Embryonic facial prominence (tissue), 1 donor: ENCODE measurements around the gene KRT13.

Experiments used
- DNase-seq: peaks from one replicate; pipeline ENCODE4 v3.0.0-alpha.2; 2016; ENCODE audit errors: extremely low spot score

Gene KRT13

DNA sequence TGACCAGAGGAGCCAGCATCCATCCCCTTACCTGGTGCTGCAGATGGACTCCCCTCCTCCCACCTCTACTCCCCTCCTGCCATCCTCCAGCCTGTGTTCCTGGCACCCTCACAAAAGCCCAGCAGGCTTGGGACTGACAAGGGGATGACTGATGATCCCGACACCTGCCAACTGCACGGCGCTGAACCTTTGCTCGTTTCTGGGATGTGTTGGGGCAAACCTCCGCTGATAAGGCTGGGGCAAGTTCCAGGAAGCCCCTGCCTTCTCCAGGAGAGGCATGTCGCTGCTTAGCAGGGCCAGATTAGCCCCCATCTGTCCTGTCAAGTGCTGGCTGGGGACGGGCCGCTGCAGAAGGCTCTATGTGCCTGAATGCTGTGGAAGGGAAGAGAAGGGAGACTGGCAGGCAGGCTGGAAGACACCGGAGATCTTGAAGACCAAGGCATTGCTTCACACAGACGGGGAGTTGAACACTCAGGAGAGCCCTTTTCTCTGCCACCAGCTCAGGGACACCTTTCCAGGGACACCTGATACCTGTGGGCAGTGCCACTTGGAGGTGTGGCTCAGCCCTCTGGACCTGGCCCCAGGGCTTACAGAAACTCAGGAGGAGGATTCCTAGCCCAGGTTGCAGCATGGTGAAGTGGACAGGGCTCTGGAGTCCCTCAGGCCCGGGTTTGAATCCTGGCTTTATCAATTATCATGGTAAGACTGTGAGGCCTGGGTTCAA lies 14.3 kb upstream of the KRT13 start:
- no peak for DNase-seq

DNA sequence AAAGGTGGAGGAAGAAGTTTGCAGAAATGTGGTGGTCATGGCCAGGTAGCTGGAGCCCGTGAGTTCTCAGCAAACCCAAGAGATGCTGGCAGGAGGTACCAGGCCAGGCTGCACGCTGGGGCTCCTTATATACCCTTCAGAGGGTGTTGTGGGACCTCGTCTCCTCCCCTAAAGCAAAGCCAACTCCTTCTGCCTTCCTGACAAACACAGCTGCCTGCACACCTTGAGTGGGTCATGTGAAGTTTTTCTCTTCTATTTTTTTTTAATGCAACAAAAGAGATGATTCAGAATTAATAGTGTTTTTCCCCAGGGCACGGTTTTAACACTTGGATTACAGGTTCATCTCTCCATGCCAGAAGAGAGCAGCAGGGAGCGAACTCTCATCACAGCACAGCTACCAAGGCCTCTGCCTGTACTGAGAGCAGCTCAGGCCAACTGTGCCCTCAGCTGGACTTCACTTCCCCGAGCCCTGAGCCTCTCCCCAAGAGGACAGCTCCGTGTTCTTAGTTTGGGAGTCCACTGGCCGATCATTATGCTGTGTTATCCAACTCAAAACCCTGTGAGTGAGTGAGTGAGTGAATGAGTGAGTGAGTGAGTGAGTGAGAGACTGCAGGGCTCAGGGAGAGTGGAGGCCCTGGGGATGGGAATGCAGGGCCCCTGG lies 13.5 kb upstream of the KRT13 start, which contains the start of gene KRT15:
TSS of gene KRT15 (minus strand) at position 102 of the 661 bp plus-strand sequence. CDS start at position 39, 63 bp downstream.
- no peak for DNase-seq

DNA sequence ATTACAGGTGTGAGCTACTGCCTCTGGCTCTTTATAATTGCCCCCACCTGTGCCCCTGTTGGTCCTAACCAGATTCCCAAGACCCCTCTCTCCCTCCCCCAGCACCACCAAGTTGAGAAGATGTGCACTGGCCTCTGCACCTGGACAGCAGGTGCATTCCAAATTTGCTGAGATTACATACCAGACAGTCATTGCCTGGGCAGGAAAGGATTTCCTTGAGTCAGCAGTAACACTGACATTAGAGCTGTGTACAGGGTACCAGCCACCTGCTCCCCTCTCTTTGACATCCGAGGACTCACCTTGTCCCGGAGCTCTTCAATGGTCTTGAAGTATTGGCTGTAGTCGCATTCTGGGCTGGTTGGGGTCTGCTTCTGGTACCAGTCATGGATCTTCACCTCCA lies 12.6 kb upstream of the KRT13 start:
- no peak for DNase-seq

DNA sequence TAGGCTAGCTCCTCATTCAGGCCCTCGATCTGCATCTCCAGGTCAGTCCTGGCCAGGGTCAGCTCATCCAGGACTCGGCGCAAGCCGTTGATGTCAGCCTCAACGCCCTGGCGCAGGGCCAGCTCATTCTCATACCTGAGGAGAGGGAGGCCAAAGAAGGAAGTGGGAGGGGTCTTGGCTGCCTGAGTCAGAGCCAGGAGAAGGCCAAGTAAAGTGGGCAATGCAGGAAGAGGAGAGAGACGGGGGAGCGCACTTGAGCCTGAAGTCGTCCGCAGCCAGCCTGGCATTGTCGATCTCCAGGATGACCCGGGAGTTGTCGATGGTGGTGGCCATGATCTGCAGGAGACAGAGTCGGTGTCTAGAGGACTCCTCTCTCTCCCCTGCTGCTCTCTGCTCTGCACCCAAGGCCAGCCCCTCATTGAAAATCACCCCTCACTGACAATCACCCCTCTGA lies 11.4 kb upstream of the KRT13 start:
- no peak for DNase-seq

DNA sequence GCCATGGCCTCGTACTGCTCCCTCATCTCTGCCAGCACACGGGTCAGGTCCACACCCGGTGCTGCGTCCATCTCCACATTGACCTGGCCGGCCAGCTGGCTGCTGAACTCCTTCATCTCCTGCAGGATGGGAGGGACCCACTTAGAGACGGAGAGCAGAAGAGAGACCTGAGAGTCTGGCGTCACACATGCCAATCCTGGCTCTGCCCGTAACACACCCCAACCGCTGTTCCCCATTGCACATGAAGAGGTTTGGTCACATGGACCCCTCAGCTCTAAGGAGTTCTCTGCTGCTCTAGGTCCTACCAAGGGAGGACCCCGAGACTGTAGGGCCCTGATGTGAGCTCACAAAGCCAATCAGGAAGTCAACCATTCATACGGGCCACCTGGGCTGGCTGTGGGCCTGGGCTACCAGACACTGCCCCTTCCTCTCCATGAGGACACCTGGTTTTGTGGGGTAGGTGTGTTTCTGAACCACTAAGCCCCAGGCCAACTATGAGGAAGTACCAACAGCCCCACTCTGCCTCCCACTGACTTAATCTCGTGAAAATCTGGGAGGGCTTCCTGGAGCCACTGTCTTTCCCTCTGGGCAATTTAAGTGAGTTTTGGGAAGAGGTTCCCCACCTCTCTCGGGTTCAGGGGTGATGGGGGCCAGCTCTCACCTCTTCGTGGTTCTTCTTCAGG lies 10.9 kb upstream of the KRT13 start:
- no peak for DNase-seq

DNA sequence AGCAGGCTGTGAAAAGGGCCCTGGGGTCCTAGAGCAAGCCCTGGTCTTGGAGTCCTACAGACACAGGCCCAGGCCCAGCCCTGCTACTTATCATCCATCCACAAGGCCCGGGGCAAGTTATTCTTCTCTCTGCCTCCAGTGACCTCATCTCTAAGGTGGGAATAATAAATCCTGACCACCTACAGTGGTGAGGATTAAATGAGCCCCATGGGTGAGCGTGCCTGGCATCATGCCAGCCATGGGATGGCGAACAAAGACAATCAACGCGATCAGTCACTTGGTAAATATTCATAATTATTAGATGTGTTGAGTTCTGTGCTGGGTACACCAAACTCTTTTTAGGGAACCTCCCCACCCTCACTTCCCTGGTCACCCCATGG lies 7.7 kb upstream of the KRT13 start:
- no peak for DNase-seq

DNA sequence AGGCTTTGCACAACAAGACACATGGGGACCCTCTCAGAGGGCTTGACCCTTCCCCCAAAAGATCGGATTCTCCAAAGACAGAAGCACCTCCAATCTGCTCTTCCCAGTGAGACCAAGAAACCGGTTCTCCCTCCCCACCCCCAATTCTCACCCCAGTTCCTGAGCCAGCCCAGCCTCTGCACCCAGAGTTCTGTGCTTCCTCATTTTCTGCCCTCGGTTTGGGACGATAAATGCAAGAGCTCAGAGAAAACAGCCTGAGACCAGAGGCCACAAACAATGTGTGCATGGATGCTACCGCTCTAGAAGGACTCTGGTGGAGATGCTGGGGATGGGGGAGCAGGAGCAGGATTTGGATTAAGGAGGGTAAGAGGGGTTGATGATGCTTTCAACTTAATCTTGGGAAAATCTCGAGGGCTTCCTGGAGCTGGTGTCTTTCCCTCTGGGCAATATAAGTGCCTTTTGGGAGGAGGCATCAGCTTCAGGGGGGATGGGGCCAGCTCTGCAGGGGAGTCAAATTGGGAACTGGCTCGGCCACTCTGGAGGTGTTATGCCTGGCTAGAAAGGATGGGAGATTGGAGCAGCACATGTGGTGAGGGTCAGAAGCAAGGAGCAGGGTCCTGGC lies 7.2 kb upstream of the KRT13 start:
- DNase-seq, result no peak

DNA sequence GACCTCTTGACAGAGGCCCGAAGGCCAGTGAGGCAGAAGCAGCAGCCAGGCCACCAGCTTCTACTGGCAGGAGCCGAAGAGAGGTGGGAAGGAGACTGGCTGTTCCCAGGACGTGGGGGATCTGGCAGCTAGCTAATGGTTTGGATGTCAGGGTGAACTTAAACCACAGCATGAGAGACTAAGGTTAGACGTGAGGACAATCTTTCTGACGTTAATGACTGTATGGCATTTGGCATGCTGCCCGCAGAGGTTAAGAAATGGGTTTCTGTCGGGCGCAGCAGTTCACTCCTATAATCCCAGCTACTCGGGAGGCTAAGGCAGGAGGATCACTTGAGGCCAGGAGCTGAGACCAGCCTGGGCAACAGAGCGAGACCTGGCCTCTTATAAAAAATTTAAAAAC lies 6.3 kb upstream of the KRT13 start:
- DNase-seq, result no peak

DNA sequence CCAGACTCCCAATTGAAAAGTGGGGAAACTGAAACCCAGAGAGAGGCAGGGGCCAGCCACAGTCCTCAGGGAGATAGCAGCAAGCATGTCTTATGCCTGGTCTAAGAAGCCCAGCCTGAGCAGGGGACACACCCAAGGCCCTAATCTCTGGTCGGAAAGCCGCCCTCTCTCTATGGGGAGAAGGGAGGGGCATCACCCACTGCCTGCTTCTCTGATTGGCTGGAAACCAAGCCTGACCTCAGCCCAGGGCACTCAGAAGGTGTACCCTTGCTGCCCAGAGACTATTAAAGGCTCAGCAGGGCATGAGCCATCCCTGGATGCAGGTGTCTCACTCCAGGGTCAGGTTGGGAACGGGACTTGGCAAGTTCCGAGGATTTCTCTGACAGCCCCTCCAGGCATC lies 5.7 kb upstream of the KRT13 start:
- DNase-seq, result no peak

DNA sequence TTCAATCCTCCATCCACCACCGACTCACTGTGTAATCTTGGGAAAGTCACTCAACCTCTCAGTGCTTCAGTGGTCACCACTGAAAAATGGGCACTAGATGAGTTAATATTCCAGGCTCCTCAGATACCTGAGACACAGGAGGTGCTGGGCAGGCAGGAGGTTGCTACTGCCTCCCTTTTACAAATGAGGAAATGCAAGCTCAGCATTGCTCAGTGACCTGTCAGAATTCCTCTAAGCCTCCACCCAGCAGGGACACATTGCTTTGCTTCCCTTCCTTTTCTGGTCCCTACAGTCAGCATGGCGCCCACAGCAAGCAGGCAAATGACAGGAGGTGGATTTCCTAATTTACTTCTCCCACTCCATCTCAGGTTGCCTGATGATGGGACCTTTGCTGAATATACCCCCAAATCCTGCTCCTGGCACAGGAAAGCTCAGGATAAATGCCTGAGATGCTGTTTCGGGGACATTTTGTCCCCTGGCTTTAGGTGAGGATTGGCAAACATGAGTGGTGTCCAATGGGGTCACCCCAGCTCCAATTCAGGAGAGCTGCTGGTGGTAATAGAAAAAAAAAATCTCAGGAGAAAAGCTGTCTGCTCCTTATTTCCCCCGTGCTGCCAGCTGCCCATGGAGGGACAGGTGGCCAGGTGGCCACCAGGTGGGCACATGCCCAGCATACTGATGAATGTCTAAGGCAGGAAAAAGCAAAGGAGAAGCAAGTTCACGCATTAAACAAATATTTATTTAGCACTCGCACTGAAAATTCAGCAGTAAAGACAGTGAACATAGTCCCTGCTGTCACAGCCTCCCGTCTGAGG lies 5.0 kb upstream of the KRT13 start:
- DNase-seq, result no peak

DNA sequence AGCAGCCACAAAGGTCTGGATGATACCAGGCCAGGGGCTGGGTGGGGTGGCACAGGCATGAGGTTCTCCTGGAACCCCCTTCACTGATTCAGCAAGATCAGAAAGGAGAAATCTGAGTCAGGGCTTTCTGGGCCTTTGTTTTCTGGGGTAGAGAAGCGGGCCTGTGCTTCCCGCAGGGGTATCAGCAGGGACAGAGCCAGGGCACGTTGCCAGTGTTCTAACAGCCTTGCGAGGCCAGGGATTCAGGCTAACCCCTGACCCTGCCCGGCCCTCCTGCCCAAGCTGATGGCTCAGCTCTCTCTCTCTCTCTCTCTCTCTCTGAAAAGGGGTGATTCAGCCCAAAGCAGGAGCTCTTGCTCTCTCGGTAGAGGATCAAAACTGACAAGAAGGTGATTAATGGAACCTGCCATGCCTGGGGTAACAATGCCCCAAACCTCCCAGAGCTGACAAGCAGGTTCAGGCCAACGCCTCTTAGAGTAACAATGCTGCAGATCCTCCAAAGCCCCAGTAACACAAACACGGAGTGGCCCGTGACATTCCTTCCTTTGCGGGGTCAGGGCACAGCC lies 2.0 kb upstream of the KRT13 start:
- no peak for DNase-seq

DNA sequence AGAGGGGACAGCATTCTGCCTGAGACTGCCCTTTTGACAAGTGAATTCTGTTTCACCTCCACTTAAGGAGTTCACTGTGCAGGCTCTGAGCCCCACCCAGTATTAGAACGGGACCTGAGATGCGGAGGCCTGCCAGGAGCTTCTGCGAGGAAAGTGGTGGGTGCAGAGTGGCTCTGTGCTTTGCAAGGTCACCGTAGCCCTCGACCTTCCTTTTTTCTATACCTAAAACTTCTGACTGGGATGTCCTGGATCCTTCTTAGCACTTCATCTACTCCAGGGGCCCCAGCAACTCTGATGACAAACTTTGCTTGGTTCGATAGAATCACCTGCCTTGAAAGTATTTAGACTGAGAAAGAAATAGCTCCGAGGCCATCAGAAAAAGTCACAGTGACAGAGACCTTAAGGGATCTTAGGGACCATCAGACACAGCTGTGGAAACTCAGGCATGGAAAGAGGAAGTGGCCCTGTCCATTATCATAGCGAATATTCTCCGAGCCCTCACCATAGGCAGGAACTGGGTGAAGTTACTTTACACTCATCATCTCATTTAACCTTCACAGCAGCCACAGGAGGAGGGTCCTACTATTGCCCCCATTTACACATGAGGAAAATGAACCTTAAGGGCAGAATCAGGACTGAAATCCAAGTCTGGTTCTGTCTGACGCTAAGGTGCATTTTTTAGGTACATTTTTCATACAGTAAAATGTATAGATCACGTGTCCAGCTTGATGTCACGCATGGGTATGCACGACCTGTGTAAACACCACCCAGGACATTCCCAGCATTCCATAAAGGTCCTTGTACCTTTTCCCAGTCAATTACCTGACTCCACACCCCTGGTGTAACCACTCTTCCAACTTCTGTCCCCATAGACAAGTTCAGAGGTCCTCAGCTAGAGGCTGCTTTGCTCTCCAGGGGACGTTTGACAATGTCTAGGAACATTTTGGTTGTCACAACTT lies 676 bp upstream of the KRT13 start:
- DNase-seq, result no peak

DNA sequence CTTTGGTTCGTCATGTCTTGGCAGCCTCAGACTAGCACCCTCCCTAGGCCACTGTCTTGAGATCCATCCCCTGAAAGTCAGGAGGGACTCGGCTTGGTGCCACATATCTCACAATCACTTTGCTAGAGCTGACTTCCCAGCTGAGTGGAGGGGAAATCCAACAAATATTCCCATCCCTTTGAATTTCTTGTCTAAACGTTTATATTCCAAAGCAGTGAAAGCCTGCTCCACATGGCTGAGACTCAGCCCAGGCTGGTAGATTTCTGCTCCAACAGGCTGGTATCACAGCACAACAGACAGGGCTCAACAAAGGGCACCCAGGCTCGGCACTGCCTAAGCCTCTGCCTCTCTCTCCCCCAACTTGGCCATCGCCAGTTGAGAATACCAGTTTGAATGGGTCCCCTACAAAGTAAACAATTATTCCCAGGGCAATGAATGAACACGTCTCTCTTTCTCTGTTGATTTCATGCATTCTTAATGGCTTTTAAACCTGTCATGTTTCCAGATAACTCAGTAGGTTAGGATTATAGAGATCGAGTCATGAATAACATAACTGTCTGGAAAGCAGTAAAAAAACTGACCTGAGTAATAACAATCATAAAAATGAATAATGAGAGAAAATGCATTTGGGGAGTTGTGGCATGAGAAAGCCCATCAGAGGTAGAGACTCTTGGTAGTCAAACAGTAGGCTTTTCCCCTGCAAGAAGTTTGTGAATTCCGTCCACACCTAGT lies 1.0 kb downstream of the KRT13 start:
- no peak for DNase-seq

DNA sequence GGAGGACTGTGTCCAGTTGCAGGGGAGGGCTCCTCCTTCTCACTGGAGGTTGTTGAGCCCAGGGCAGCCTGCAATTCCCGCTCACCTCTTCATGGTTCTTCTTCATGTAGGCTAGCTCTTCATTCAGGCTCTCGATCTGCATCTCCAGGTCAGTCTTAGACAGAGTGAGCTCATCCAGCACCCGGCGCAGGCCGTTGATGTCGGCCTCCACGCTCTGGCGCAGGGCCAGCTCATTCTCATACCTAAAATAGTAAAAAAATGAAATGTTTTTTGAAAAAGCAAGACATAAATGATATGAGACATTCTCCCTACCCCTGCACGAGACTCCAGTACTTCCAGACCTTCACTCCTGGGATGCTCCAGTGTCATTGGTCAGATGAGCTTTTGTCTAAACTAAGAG lies 2.2 kb downstream of the KRT13 start:
- DNase-seq, result no peak

DNA sequence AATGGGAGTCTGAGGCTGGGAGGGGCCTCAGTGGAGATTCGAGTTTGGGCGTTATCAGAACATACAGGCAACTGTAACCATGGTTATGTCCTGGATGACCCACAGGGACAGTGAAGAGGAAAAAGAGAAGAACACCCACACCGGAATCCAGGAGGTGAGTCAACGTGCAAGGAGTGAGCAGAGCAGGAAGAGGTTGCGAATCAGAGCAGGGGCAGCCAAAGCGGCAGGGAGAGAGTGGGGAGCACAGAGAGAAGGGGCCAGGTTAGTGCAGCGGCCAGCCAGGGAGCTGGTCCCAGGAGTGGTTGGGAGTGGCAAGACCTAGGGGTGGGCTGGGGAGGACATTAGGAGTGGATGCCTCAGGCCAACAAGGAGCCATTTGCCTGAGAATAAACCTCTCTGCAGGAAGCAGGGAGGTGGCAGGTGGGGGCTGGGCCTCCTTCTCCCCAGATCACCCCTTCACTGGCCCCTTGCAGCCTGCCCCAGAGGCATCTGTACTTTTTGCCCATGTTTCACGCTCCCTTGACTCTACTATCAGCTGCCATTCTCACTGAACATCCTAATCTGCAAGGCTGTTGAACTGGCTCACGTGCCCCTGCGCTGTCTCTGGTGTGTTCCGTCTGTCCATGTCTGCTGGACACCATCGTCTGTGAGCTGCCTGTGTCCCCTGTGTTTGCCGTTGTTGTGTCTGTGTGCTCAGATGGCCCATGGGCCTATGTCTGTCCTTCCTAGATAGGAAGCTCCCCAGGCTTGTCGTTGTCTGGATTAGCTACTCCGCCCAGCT lies 5.1 kb downstream of the KRT13 start:
- DNase-seq, result no peak

DNA sequence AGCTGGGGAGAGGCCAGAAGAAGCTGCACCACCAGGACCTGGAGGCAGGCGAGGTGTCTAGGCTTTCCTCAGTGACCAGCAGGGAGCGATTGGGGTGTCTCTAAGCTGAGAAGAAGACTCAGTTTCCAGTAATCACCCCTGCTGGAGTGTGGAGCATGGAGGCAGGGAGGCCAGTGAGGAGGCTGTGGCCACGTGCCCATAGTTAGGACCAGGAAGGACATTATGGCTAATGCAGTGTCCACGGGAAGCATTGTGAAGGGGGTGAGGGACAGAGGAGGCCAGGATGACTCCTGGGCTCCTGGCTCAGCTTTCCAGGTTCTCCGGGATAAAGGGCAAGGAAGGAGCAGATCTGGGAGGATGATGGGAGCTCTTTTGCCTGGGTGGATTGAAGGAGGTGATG lies 5.7 kb downstream of the KRT13 start:
- DNase-seq, result no peak

DNA sequence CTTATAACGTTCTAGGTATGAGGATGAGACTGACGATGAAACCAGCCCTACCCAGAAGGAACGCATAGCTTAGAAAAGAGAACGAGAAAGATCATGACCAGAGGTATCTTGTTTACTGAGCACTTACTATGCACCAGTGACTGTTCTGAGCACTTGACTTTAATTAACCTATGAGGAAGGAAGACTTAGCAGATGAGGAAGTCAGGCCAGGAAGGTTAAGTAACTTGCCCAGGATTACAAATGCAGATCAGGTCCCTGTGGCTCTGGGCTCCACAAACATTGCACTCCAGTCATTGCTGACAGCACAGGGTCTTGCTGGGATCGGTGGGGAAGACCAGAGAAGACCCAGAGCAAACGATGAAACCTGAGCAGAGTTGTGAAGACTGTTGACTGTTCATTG lies 7.1 kb downstream of the KRT13 start:
- DNase-seq, result no peak

DNA sequence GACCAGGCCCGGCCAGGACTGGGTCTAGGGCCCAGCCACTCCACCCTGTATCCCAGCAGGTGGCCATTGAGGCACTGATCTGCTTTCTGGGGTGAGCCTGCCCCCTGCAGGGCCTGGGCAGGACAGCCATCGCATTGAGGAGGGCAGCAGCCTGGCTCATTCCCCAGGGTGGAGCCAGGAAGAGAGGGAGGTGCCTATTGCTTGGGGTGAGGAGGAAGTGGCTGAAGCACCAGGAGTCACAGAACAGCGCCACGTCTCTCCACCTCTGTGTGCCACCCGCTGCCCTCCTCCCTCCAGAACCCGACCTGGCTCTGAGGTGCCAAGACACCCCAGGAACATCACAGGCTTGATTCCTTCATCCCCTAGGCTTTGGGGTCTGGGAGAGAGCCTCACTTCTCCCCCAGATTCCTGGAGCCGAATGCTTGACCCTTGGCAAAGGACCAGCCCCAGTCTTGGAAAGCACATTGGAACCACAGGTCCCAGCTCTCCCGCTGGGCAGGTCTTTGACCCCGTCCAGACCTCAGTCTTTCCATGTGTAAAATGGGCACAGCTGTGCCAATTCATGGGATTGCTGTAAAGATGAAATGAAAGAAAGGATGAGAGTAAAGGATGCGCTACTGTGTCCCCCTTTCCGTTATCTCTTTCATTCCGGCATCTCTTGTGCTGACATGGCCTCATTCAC lies 8.5 kb downstream of the KRT13 start:
- no peak for DNase-seq
